Neuron (in vitro differentiated cells): ENCODE results near the gene PLK3.
"Not testable (repeated sequence)": the region's sequence is repeated elsewhere in the genome, so short reads cannot be mapped to it uniquely, and the experiment has no call there.

Experiments
- H2AFZ ChIP-seq: one replicate; pipeline ENCODE4 v1.6.1; 2013; ENCODE audit warnings: low read depth, mild to moderate bottlenecking, inconsistent platforms, low read length, moderate library complexity
- H3K27me3 ChIP-seq: one replicate; pipeline ENCODE4 v1.6.1; 2013; ENCODE audit warnings: low read length; ENCODE audit not compliant: insufficient read depth
- H3K36me3 ChIP-seq: one replicate; pipeline ENCODE4 v1.6.1; 2013; ENCODE audit warnings: low read length; ENCODE audit not compliant: insufficient read depth
- H3K4me1 ChIP-seq: one replicate; pipeline ENCODE4 v1.6.1; 2013; ENCODE audit warnings: low read length; ENCODE audit not compliant: insufficient read depth
- H3K4me3 ChIP-seq: 2 replicates; pipeline ENCODE4 v1.5.1; 2013; ENCODE audit warnings: mild to moderate bottlenecking, low read length, moderate library complexity
- H3K9me3 ChIP-seq: one replicate; pipeline ENCODE4 v1.6.1; 2013; ENCODE audit warnings: low read length

Gene PLK3

GRCh38 chr1:44797886-44798285, 2.3 kb upstream of the PLK3 start:
- H3K9me3 ChIP-seq, H3K27me3 ChIP-seq, H3K4me3 ChIP-seq, H3K36me3 ChIP-seq, H2AFZ ChIP-seq: not testable (repeated sequence)
- peaks cover 17% of the 10 kb centered on the region for H3K4me1 ChIP-seq

DNA sequence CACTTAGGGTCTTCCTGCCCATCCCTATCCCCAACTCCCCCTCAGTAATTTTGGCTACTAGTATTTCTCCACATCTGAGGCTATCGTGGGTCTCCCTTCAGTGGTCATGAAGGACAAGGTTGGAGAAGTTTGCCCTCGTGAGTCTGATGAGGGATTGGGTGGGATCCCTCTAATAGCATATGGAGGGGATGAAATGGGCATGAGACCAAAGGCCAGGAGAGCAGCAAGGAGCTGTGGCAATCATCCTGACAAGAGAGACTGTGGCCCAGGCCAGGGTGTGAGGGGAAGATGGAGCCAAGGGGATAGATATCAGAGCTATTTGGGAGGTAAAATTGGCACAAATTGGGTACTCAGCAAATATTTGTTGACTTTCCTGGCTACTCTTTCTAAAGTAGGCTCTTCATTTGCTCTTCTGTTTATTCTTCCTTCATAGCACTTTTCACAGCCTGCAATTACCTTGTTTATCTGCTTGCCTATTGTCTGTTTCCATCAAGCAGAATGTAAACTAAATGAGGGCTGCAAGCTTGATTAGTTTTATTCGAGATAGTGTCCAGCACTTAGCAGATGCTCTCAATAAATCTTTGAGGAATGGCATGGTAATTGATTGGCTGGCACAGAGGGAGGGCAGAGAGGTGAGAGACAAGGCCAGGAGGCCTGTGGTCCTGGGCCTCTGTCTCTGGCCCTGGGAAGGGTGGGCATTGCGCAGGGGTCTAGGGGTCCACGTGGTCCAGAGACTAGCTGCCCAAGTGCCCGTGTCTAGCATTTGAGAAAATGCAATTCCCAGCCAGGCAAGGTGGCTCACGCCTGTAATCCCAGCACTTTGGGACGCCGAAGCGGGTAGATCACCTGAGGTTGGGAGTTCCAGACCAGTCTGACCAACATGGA, 1.5 kb upstream of the PLK3 start:
- Histone ChIP-seq H3K4me1 (peaks cover 25% of the 10 kb centered on the region), H2AFZ (no peak overlapping the region), H3K27me3 (no peaks in the 10 kb centered on the region), H3K9me3 (no peaks in the 10 kb centered on the region), H3K36me3 (peaks cover 6% of the 10 kb centered on the region), H3K4me3 (no peak overlapping the region)

DNA sequence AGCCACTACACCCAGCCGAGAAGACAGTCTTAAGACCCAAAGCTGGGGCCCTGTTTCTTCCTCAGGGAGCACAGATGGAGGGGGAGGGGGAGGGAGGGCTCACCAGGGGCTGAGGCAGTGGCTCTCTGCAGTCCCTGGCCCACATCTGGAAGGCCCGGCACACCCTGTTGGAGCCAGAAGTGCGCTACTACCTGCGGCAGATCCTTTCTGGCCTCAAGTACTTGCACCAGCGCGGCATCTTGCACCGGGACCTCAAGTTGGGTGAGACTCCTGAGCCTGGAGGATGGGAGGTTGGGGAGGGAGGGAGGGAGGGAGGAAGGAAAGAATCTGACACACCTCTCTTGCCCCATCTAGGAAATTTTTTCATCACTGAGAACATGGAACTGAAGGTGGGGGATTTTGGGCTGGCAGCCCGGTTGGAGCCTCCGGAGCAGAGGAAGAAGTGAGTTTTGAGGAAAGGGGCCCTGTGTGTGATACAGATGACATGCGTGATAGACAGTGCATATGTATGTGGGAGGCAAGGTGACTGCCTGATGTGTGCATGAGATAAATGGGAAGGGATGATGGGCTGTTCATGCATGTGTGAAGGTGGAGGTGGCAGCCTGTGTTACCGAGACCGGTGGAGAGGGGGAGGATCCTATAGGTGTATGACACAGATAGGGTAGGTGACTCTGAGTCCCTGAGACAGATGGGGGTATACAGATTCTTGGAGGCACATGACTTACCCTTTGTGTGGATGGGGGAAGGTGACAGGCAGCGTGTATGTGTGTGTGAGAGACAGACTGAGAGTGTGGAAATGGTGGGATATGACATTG, 1.5 kb downstream of the PLK3 start:
- Histone ChIP-seq H3K27me3 (no peaks in the 10 kb centered on the region), H2AFZ (no peak overlapping the region), H3K4me3 (peak overlapping the region; percentile 42), H3K9me3 (no peaks in the 10 kb centered on the region), H3K4me1 (peaks cover 29% of the 10 kb centered on the region), H3K36me3 (peaks cover 27% of the 10 kb centered on the region)

- Histone ChIP-seq H3K9me3 (no peaks in the 10 kb centered on the region), H3K4me1 (peaks cover 37% of the 10 kb centered on the region), H3K36me3 (peaks cover 27% of the 10 kb centered on the region), H2AFZ (no peak overlapping the region), H3K27me3 (no peaks in the 10 kb centered on the region), H3K4me3 (peak overlapping the region; percentile 42)
Measured at GRCh38 chr1:44802306-44803061, 2.3 kb downstream of the PLK3 start.

DNA sequence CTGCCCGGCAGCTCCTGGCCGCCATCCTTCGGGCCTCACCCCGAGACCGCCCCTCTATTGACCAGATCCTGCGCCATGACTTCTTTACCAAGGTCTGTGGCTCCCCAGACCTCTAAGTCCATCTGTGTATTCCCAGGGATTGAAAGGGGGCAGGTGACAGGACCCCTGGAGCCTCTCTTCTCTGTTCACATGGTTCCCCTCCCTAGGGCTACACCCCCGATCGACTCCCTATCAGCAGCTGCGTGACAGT, 2.8 kb downstream of the PLK3 start:
- no peak overlapping the region for H3K4me3 ChIP-seq
- no peaks in the 10 kb centered on the region for H3K9me3 ChIP-seq
- H2AFZ ChIP-seq, result no peak overlapping the region
- peaks cover 42% of the 10 kb centered on the region for H3K4me1 ChIP-seq
- H3K36me3 ChIP-seq, result peaks cover 27% of the 10 kb centered on the region
- no peaks in the 10 kb centered on the region for H3K27me3 ChIP-seq

DNA sequence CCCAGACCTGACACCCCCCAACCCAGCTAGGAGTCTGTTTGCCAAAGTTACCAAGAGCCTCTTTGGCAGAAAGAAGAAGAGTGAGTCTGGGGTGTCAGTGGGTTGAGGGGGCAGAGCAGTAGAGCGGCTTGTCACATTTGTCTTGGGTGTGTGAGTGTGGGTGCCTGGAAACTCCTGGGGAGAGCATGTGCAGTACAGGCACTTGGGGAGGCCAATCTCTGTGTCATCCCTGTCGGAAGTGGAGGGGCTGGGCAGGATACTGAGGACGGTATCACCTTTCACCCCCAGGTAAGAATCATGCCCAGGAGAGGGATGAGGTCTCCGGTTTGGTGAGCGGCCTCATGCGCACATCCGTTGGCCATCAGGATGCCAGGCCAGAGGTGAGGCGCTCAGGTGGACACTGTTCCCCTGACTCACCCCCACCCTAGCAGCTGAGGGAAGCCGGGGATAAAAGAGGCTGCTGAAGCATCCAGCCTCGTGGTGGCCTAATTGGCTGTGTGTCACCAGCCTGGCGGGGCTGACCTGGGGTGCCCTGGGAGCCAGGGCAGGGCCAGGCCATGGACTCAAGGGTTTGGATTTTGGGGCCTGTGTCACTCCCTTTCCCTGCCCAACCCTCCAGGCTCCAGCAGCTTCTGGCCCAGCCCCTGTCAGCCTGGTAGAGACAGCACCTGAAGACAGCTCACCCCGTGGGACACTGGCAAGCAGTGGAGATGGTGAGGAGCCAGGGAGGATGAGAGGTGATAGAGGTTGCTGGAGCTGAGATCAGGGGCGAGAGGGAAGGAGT, 3.3 kb downstream of the PLK3 start:
- Histone ChIP-seq H3K4me1 (peaks cover 46% of the 10 kb centered on the region), H3K4me3 (no peak overlapping the region), H2AFZ (no peak overlapping the region), H3K36me3 (peaks cover 27% of the 10 kb centered on the region), H3K9me3 (no peaks in the 10 kb centered on the region), H3K27me3 (no peaks in the 10 kb centered on the region)

GRCh38 chr1:44805311-44806024, 5.3 kb downstream of the PLK3 start:
- H3K36me3 ChIP-seq, result peaks cover 27% of the 10 kb centered on the region
- H3K4me3 ChIP-seq, result no peak overlapping the region
- peaks cover 57% of the 10 kb centered on the region for H3K4me1 ChIP-seq
- no peak overlapping the region for H2AFZ ChIP-seq
- H3K27me3 ChIP-seq, result no peaks in the 10 kb centered on the region
- no peaks in the 10 kb centered on the region for H3K9me3 ChIP-seq

GRCh38 chr1:44806025-44806703, 6.0 kb downstream of the PLK3 start:
- Histone ChIP-seq H3K4me1 (peaks cover 60% of the 10 kb centered on the region), H3K27me3 (no peaks in the 10 kb centered on the region), H3K36me3 (peaks cover 27% of the 10 kb centered on the region), H3K4me3 (no peak overlapping the region), H3K9me3 (no peaks in the 10 kb centered on the region), H2AFZ (no peak overlapping the region)

- H3K4me1 ChIP-seq, result peaks cover 54% of the 10 kb centered on the region
Measured at GRCh38 chr1:44806704-44807363, 6.7 kb downstream of the PLK3 start, which contains the start of gene DYNLT4. Gene DYNLT4, minus strand, starts transcription at chr1:44807351. Its CDS starts 683 bp downstream, at chr1:44806668.

DNA sequence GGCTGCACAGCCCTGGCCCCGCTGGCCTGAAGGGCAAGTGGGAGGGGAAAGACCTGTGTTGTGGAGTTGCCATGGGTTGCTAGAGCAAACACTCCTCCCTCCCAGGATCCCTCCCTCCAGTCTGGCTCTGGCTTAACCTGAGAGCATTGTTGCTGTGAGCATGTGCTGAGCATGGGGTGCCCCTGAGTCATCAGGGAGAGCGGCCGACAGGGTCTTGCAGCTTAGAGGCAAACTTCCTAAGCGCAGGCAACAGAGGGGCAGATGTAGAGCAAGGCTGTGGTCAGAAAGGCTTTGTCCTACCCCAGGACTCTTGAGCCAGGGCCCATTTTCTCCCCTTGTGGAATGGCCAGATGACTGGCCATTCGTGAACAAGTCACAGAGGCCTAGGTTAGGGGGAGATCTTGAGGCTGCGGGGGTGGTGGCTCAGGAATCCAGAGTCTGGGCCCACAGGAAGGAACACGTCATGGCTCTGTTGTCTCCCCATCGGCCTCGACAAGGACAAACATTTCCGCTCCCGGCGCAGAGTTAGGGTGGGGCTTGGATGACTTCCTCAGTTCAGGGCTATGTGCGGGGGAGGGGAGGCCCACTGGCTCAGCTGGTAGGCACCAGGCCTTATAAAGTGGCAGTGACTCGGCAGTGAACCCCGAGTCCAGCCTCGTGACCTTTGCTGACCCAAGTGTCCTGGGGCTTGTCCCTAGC, 7.3 kb downstream of the PLK3 start:
- Histone ChIP-seq H3K36me3 (peaks cover 27% of the 10 kb centered on the region), H3K9me3 (no peaks in the 10 kb centered on the region), H3K4me3 (peak overlapping the region; percentile 46)

More at GRCh38 chr1:44806704-44807363, 6.7 kb downstream of the PLK3 start, which contains the start of gene DYNLT4:
- Histone ChIP-seq H2AFZ (peak within 1 kb of the TSS; percentile 46), H3K4me3 (peak within 1 kb of the TSS; percentile 46), H3K27me3 (no peaks in the 10 kb centered on the region), H3K9me3 (no peaks in the 10 kb centered on the region), H3K36me3 (peaks cover 27% of the 10 kb centered on the region)

More for the DNA sequence above, 7.3 kb downstream of the PLK3 start:
- no peak overlapping the region for H2AFZ ChIP-seq
- peaks cover 48% of the 10 kb centered on the region for H3K4me1 ChIP-seq
- no peaks in the 10 kb centered on the region for H3K27me3 ChIP-seq
